GM12891 (cell line): Measurements from ENCODE around the gene TMEM101.

Source experiments
- POLR2A ChIP-seq: IDR thresholded peaks from 2 replicates; pipeline ENCODE4 v1.6.1; 2011; ENCODE audit warnings: low read depth, low read length, control low read depth
- POLR2AphosphoS5 ChIP-seq: IDR thresholded peaks from 2 replicates; pipeline ENCODE4 v1.6.1; 2011; ENCODE audit warnings: low read depth, low read length, control low read depth

DNA sequence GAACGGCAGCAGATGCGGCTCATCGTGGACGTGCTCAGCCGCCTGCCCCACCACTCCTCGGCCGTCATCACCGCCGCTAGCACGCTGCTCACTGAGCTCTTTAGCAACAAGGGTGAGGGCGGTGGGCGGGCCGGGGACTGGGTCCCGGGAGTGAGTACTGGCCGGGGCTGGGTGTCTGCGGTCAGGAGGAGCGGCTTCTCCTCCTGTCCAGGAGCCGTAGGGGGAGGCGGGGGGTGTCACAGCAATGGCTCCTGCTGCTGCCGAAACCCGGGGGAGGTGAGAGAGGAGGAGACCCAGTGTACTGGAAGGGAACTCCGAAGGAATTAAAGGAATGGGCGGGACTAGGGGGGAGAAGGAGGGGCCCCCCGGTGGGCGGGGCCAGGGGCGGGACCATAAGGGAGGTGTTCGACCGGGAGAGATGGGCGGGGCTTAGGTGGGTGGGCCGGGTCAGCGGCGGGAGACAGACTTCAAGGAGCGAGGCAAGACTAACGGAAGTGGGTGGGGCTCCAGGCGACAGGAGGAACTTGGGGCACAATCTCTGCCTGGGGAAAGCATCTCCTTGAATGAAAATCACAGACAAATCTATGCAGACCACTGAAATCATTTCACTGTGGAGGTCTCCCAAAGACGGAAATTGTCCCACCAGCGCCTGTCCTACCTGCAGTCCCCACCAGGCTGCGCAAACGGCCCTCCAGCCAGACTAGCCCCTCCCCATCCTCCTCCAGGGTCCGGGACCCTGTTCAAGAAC is 8.0 kb downstream of the TMEM101 start:
- TF ChIP-seq POLR2A (no peak), POLR2AphosphoS5 (no peak)
